SK-N-SH (cell line): ENCODE data around the gene NAV2. TPM values are rescaled to one million over a fixed set of nuclear protein-coding genes. Genes with fewer than 3 reads are reported as not detected.

Experiments used
- CTCF ChIA-PET: fragments of 300-600, 350-600 bp; formaldehyde crosslinking; extraction: SDS; loops from one replicate; lab custom pipeline; 2021; lab: Yijun Ruan, JAX
- POLR2A ChIA-PET: fragments of 350-600 bp; sonication (Branson Sonifier 250); formaldehyde crosslinking; extraction: SDS; loops from one replicate; lab custom pipeline; 2020; ENCODE audit warnings: antibody characterized with exemption, inconsistent platforms; lab: Yijun Ruan, JAX
- DNase-seq: peaks from one replicate; pipeline ENCODE4 v3.0.0; 2012
- H2AFZ ChIP-seq: fragments of 200-600 bp; sonication (generic); 2 replicates; pipeline ENCODE4 v1.8.1; 2016; ENCODE audit warnings: antibody characterized with exemption, mild to moderate bottlenecking, low read depth
- H3F3A ChIP-seq: fragments of 200-600 bp; sonication (generic); replicated peaks from 2 replicates; pipeline ENCODE3; 2016; ENCODE audit warnings: antibody characterized with exemption, mild to moderate bottlenecking; ENCODE audit not compliant: insufficient read depth
- H3K27ac ChIP-seq, 2 experiments: fragments of 200-500 bp in 1 of 2; fragments of 200-600 bp in 1 of 2; sonication (Bioruptor generic) in 1 of 2; sonication (generic), shearing (Covaris generic) in 1 of 2; 2 replicates each; pipeline versions ENCODE4 v1.5.1 to v1.6.1; 2014 to 2016; ENCODE audit warnings: low read depth in 2 of 2, inconsistent platforms in 1 of 2, low read length in 1 of 2, mild to moderate bottlenecking in 1 of 2, mixed read lengths in 1 of 2
- H3K27me3 ChIP-seq: fragments of 200-600 bp; sonication (generic), shearing (Covaris generic); 2 replicates; pipeline ENCODE4 v1.6.1; 2016; ENCODE audit warnings: mixed run types; ENCODE audit not compliant: insufficient read depth
- H3K36me3 ChIP-seq, 2 experiments: fragments of 200-500 bp in 1 of 2; fragments of 200-600 bp in 1 of 2; sonication (Bioruptor generic) in 1 of 2; sonication (generic) in 1 of 2; replicated peaks in 1 of 2; 2 replicates each; pipeline versions ENCODE3 to v1.5.1; 2014 to 2016; ENCODE audit warnings: low read length in 1 of 2, mild to moderate bottlenecking in 1 of 2; ENCODE audit not compliant: insufficient read depth in 2 of 2, control insufficient read depth in 1 of 2
- H3K4me1 ChIP-seq, 2 experiments: fragments of 200-500 bp in 1 of 2; fragments of 200-600 bp in 1 of 2; sonication (Bioruptor generic) in 1 of 2; sonication (generic), shearing (Covaris generic) in 1 of 2; 2 replicates each; pipeline versions ENCODE4 v1.5.1 to v1.6.1; 2014 to 2016; ENCODE audit warnings: low read depth in 1 of 2, low read length in 1 of 2, mixed run types in 1 of 2; ENCODE audit not compliant: insufficient read depth in 2 of 2, control insufficient read depth in 1 of 2
- H3K4me2 ChIP-seq: fragments of 200-600 bp; sonication (generic), shearing (Covaris generic); 2 replicates; pipeline ENCODE4 v1.6.1; 2017; ENCODE audit warnings: mixed run types
- H3K4me3 ChIP-seq, 2 experiments: fragments of 200-500 bp in 1 of 2; fragments of 200-600 bp in 1 of 2; sonication (Bioruptor generic) in 1 of 2; sonication (generic), shearing (Covaris generic) in 1 of 2; 2 replicates each; pipeline versions ENCODE4 v1.5.1 to v1.8.1; 2014 to 2016; ENCODE audit warnings: low read depth in 2 of 2, inconsistent platforms in 1 of 2, low read length in 1 of 2, mild to moderate bottlenecking in 1 of 2, mixed read lengths in 1 of 2, moderate library complexity in 1 of 2
- H3K79me2 ChIP-seq: fragments of 200-600 bp; sonication (generic); 2 replicates; pipeline ENCODE4 v1.8.1; 2017; ENCODE audit warnings: mild to moderate bottlenecking; ENCODE audit not compliant: insufficient read depth
- H3K9ac ChIP-seq: fragments of 200-600 bp; sonication (generic); 2 replicates; pipeline ENCODE4 v1.6.1; 2017; ENCODE audit warnings: mixed run types
- H3K9me2 ChIP-seq: fragments of 200-600 bp; sonication (generic); 2 replicates; pipeline ENCODE4 v1.6.1; 2017; ENCODE audit warnings: mixed run types
- H3K9me3 ChIP-seq: fragments of 200-600 bp; sonication (generic); 2 replicates; pipeline ENCODE4 v1.6.1; 2017; ENCODE audit warnings: mixed run types, mild to moderate bottlenecking, moderate library complexity
- H4K20me1 ChIP-seq: fragments of 200-600 bp; sonication (generic); 2 replicates; pipeline ENCODE4 v1.6.1; 2017; ENCODE audit warnings: mild to moderate bottlenecking, mixed run types; ENCODE audit not compliant: insufficient read depth
- CHD2 ChIP-seq: fragments of 150-350 bp; IDR thresholded peaks from 2 replicates; pipeline ENCODE4 v1.6.1; 2018; ENCODE audit warnings: low read length; ENCODE audit not compliant: partially characterized antibody
- ELF1 ChIP-seq: IDR thresholded peaks from 2 replicates; pipeline ENCODE4 v1.4.0; 2012
- EP300 ChIP-seq, 2 experiments: IDR thresholded peaks; 2 replicates each; pipeline versions ENCODE4 v1.4.0 to v1.6.1; 2012; ENCODE audit warnings: borderline replicate concordance in 1 of 2, low read depth in 1 of 2, low read length in 1 of 2
- GABPA ChIP-seq: IDR thresholded peaks from 2 replicates; pipeline ENCODE4 v1.4.0; 2012; ENCODE audit warnings: low read depth, mild to moderate bottlenecking
- GATA2 ChIP-seq: sonication (generic); formaldehyde crosslinking; IDR thresholded peaks from 2 replicates; pipeline ENCODE4 v1.5.0; 2020; ENCODE audit warnings: mild to moderate bottlenecking, missing genetic modification reagents
- JUND ChIP-seq: IDR thresholded peaks from 2 replicates; pipeline ENCODE4 v1.4.0; 2012
- NFIC ChIP-seq: IDR thresholded peaks from 2 replicates; pipeline ENCODE4 v1.4.0; 2012; ENCODE audit warnings: borderline replicate concordance
- RFX5 ChIP-seq: IDR thresholded peaks from 2 replicates; pipeline ENCODE4 v1.6.1; 2012; ENCODE audit warnings: mild to moderate bottlenecking, improper control_type of control experiment, low read length
- RXRA ChIP-seq: IDR thresholded peaks from 2 replicates; pipeline ENCODE4 v1.4.0; 2012; ENCODE audit warnings: low read depth, mild to moderate bottlenecking, borderline replicate concordance
- TCF12 ChIP-seq: IDR thresholded peaks from 2 replicates; pipeline ENCODE4 v1.4.0; 2012
- TEAD4 ChIP-seq: IDR thresholded peaks from 2 replicates; pipeline ENCODE4 v1.4.0; 2012; ENCODE audit warnings: mild to moderate bottlenecking, borderline replicate concordance; ENCODE audit not compliant: insufficient read depth
- WGBS: methylation state at CpG from one replicate; pipeline ENCODE4 v1.1.6; 2017; ENCODE audit warnings: low lambda C conversion rate; 5-methylcytosine and 5-hydroxymethylcytosine counted together
- polyA plus RNA-seq, 3 experiments: library from polyadenylated mRNA; depleted of rRNA; stranded (reverse); fragments of >200 nt; gene quantifications; 2 replicates each; pipeline ENCODE4 v1.2.3, GENCODE V29; 2012
- TF ChIP-seq, protein P1 (sequence below): IDR thresholded peaks from 2 replicates; pipeline ENCODE4 v1.4.0; 2012; ENCODE audit warnings: low read depth, borderline replicate concordance
- TF ChIP-seq, protein P2 (sequence below): IDR thresholded peaks from 2 replicates; pipeline ENCODE4; 2012
- TF ChIP-seq, protein P3 (sequence below): fragments of 200-600 bp; sonication (generic); IDR thresholded peaks from 2 replicates; pipeline ENCODE4 v1.6.1; 2017; ENCODE audit warnings: antibody characterized with exemption, mild to moderate bottlenecking, moderate library complexity
- TF ChIP-seq, protein P4 (sequence below): fragments of 150-350 bp; IDR thresholded peaks from 2 replicates; pipeline ENCODE4 v1.6.1; 2017; ENCODE audit warnings: antibody characterized with exemption, low read length, low read depth, borderline replicate concordance

Gene NAV2
- polyA plus RNA-seq, 1 of the 3 experiments (the other 2 are of a cell fraction) = 26.2 TPM

DNA sequence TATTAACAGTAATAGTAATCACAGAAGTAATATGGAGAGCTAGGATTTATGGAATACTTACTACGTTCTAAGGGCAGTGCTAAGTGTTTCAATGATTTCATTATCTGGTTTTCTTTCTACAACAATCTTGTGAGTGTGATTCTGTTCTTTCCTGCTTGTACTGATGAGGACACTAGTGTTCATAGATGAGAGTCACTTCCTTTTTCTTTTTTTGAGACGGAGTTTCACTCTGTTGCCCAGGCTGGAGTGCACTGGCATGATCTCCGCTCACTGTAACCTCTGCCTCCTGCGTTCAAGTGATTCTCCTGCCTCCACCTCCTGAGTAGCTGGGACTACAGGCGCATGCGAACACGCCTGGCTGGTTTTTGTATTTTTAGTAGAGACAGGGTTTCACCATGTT is 366.2 kb downstream of the NAV2 start:
- Histone ChIP-seq H4K20me1 (no peaks in the 10 kb centered on the region), H3K9me3 (no peaks in the 10 kb centered on the region), H3K36me3 (peaks cover 79 to 93% of the 10 kb centered on the region in 2 experiments), H3K4me1 (no peaks in the 10 kb centered on the region), H3K27ac (no peak overlapping the region), H3K79me2 (peaks cover 24% of the 10 kb centered on the region), H3K9me2 (no peaks in the 10 kb centered on the region), H3K4me3 (no peak overlapping the region), H3K9ac (no peak overlapping the region), H3F3A (no peaks in the 10 kb centered on the region), H2AFZ (no peak overlapping the region), H3K27me3 (no peaks in the 10 kb centered on the region), H3K4me2 (no peak overlapping the region)
- POLR2A ChIA-PET = no interaction called here
- WGBS = 96% methylated on average over 7 of the region's 7 CpGs
- no peak for DNase-seq
- TF ChIP-seq, protein P1, sequence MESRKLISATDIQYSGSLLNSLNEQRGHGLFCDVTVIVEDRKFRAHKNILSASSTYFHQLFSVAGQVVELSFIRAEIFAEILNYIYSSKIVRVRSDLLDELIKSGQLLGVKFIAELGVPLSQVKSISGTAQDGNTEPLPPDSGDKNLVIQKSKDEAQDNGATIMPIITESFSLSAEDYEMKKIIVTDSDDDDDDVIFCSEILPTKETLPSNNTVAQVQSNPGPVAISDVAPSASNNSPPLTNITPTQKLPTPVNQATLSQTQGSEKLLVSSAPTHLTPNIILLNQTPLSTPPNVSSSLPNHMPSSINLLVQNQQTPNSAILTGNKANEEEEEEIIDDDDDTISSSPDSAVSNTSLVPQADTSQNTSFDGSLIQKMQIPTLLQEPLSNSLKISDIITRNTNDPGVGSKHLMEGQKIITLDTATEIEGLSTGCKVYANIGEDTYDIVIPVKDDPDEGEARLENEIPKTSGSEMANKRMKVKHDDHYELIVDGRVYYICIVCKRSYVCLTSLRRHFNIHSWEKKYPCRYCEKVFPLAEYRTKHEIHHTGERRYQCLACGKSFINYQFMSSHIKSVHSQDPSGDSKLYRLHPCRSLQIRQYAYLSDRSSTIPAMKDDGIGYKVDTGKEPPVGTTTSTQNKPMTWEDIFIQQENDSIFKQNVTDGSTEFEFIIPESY = no peak
- TF ChIP-seq NFIC (no peak), CHD2 (no peak)
- CTCF ChIA-PET = interaction anchor here (1.6 kb wide), 1 partner anchor 128 kb away, joined by 8 read pairs; no protein-coding TSS in a partner anchor

DNA sequence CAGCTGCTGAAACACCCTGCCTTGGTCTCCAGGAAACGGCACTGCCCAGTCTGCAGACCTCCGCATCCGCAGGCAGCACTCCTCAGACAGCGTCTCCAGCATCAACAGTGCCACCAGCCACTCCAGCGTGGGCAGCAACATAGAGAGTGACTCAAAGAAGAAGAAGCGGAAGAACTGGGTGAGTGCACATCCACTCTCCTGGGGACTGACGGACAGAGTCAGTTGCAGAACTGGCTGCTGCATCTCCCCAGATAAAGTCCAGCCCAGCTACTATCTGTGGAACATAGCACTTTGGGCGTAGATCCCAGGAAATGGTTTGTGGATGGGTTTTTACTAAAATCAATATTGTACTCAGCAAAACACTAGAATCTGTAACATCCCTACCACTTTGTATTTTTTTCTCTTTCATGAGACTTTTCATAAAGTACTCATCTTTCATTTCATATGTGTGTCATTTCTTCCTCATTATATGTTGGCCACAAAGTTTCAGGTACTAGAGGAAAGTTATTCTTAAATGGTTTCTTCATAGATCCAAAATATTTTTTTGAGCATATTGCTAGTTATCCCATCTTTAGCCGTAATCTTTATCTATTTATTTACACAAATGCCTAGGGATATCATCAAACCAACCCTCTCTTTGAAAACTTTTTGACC is 367.5 kb downstream of the NAV2 start:
- H3K9ac ChIP-seq = no peak overlapping the region
- TF ChIP-seq, protein P2, sequence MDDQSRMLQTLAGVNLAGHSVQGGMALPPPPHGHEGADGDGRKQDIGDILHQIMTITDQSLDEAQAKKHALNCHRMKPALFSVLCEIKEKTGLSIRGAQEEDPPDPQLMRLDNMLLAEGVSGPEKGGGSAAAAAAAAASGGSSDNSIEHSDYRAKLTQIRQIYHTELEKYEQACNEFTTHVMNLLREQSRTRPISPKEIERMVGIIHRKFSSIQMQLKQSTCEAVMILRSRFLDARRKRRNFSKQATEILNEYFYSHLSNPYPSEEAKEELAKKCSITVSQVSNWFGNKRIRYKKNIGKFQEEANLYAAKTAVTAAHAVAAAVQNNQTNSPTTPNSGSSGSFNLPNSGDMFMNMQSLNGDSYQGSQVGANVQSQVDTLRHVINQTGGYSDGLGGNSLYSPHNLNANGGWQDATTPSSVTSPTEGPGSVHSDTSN = no peak
- TF ChIP-seq ELF1 = no peak
- TF ChIP-seq, protein P3, sequence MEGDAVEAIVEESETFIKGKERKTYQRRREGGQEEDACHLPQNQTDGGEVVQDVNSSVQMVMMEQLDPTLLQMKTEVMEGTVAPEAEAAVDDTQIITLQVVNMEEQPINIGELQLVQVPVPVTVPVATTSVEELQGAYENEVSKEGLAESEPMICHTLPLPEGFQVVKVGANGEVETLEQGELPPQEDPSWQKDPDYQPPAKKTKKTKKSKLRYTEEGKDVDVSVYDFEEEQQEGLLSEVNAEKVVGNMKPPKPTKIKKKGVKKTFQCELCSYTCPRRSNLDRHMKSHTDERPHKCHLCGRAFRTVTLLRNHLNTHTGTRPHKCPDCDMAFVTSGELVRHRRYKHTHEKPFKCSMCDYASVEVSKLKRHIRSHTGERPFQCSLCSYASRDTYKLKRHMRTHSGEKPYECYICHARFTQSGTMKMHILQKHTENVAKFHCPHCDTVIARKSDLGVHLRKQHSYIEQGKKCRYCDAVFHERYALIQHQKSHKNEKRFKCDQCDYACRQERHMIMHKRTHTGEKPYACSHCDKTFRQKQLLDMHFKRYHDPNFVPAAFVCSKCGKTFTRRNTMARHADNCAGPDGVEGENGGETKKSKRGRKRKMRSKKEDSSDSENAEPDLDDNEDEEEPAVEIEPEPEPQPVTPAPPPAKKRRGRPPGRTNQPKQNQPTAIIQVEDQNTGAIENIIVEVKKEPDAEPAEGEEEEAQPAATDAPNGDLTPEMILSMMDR = no peak
- TF ChIP-seq GABPA = no peak
- no peak for TF ChIP-seq RXRA
- no peak for TF ChIP-seq RFX5
- no peak for TF ChIP-seq JUND
- no peak for TF ChIP-seq NFIC
- TF ChIP-seq CHD2 = no peak
- TF ChIP-seq, protein P4, sequence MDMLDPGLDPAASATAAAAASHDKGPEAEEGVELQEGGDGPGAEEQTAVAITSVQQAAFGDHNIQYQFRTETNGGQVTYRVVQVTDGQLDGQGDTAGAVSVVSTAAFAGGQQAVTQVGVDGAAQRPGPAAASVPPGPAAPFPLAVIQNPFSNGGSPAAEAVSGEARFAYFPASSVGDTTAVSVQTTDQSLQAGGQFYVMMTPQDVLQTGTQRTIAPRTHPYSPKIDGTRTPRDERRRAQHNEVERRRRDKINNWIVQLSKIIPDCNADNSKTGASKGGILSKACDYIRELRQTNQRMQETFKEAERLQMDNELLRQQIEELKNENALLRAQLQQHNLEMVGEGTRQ = no peak
- no peak for TF ChIP-seq TCF12
- no peak for TF ChIP-seq EP300 (IDR thresholded peaks at IDR 0.05; ENCODE audit: borderline replicate concordance in 1 of 2, low read depth in 1 of 2, low read length in 1 of 2)
- no peak for TF ChIP-seq GATA2 (CRISPR knock-in tag)
- TF ChIP-seq TEAD4 = no peak
- H3K4me3 ChIP-seq = no peak overlapping the region
- no peaks in the 10 kb centered on the region for H3K27me3 ChIP-seq
- ChIA-PET CTCF (interaction anchor here (1.1 to 1.6 kb wide), 2 partner anchors 31 to 129 kb away, joined by 3 to 8 read pairs; no protein-coding TSS in a partner anchor), POLR2A (no interaction called here)
- no peak overlapping the region for H3K27ac ChIP-seq
- no peak overlapping the region for H2AFZ ChIP-seq
- H3K79me2 ChIP-seq = peaks cover 16% of the 10 kb centered on the region; the same call in 1 of the 2 replicates
- no peaks in the 10 kb centered on the region for H3K4me1 ChIP-seq
- DNase-seq = no peak
- H3F3A ChIP-seq = no peaks in the 10 kb centered on the region
- no peaks in the 10 kb centered on the region for H3K9me3 ChIP-seq
- no peak overlapping the region for H3K4me2 ChIP-seq
- peaks cover 90 to 93% of the 10 kb centered on the region in 2 experiments for H3K36me3 ChIP-seq
- no peaks in the 10 kb centered on the region for H3K9me2 ChIP-seq
- 96% methylated on average over 9 of the region's 9 CpGs for WGBS
- no peaks in the 10 kb centered on the region for H4K20me1 ChIP-seq
